Brain microvascular endothelial cell (primary cell): ENCODE results near the gene EPHA3.
A peak's percentile ranks its signal among the peaks of the same experiment; 100 is the strongest.

ENCODE experiments used
- DNase-seq: peaks from one replicate; pipeline ENCODE4 v3.0.0-alpha.2; 2020
- H3K27ac ChIP-seq: fragments of 250-450 bp; sonication (Bioruptor Pico); 2 replicates; pipeline ENCODE4 v1.5.1; 2020; ENCODE audit warnings: mild to moderate bottlenecking, moderate library complexity
- H3K27me3 ChIP-seq: fragments of 250-450 bp; sonication (Bioruptor Pico); replicated peaks from 2 replicates; pipeline ENCODE4 v1.5.1; 2020; ENCODE audit warnings: mild to moderate bottlenecking
- H3K36me3 ChIP-seq: fragments of 250-450 bp; sonication (Bioruptor Pico); replicated peaks from 2 replicates; pipeline ENCODE4 v1.5.1; 2020; ENCODE audit warnings: mild to moderate bottlenecking
- H3K4me3 ChIP-seq: 2 replicates; pipeline ENCODE4 v1.5.1; 2011; ENCODE audit warnings: low read depth, mild to moderate bottlenecking, control low read depth, low read length, moderate library complexity
- CTCF ChIP-seq: IDR thresholded peaks from 2 replicates; pipeline ENCODE4 v1.5.1; 2011; ENCODE audit warnings: low read depth, mild to moderate bottlenecking, moderate library complexity, low read length, control low read depth, inconsistent platforms; ENCODE audit errors: missing control alignments
- in situ Hi-C: cut with HindIII; loops from 2 replicates; pipeline ENCODE4 v1.10.0; 2017; ENCODE audit warnings: low sequenced_read_pairs, low pct_ligation_motif_present

The EPHA3 gene

GRCh38 chr3:89212619-89213018 is 105.2 kb downstream of the EPHA3 start:
- in situ Hi-C loops = no loop called here
- TF ChIP-seq CTCF = no peak
- Histone ChIP-seq H3K27me3 (no peaks in the 10 kb centered on the region), H3K4me3 (no peak overlapping the region), H3K27ac (no peak overlapping the region), H3K36me3 (no peaks in the 10 kb centered on the region)
- no peak for DNase-seq

GRCh38 chr3:89216016-89216739 is 108.8 kb downstream of the EPHA3 start:
- Histone ChIP-seq H3K27ac (no peak overlapping the region), H3K27me3 (no peaks in the 10 kb centered on the region), H3K4me3 (no peak overlapping the region), H3K36me3 (no peaks in the 10 kb centered on the region)
- no peak for DNase-seq
- no peak for TF ChIP-seq CTCF
- in situ Hi-C loops = no loop called here

GRCh38 chr3:89217148-89217685 is 109.8 kb downstream of the EPHA3 start:
- Histone ChIP-seq H3K36me3 (no peaks in the 10 kb centered on the region), H3K27me3 (no peaks in the 10 kb centered on the region), H3K4me3 (no peak overlapping the region), H3K27ac (no peak overlapping the region)
- no peak for TF ChIP-seq CTCF
- DNase-seq = no peak
- in situ Hi-C loops = no loop called here

- Histone ChIP-seq H3K27ac (no peak overlapping the region), H3K4me3 (no peak overlapping the region), H3K27me3 (no peaks in the 10 kb centered on the region), H3K36me3 (no peaks in the 10 kb centered on the region)
- no peak for DNase-seq
- TF ChIP-seq CTCF = no peak
- in situ Hi-C loops = no loop called here
Observed at GRCh38 chr3:89221924-89222323, 114.5 kb downstream of the EPHA3 start.

GRCh38 chr3:89223188-89223587 is 115.8 kb downstream of the EPHA3 start:
- H3K27ac ChIP-seq = no peak overlapping the region
- H3K27me3 ChIP-seq = no peaks in the 10 kb centered on the region
- DNase-seq = no peak
- H3K36me3 ChIP-seq = no peaks in the 10 kb centered on the region
- TF ChIP-seq CTCF = no peak
- H3K4me3 ChIP-seq = no peak overlapping the region
- in situ Hi-C loops = no loop called here

- H3K4me3 ChIP-seq = no peak overlapping the region
- no peak for TF ChIP-seq CTCF
- no peak overlapping the region for H3K27ac ChIP-seq
- in situ Hi-C loops = no loop called here
- no peaks in the 10 kb centered on the region for H3K27me3 ChIP-seq
- peak; percentile 9 for DNase-seq
- H3K36me3 ChIP-seq = no peaks in the 10 kb centered on the region
Observed at GRCh38 chr3:89227218-89227617, 119.8 kb downstream of the EPHA3 start.
